SK-N-SH treated with all-trans-retinoic acid at 6 μM for 48 hours (cell line): ENCODE measurements around the gene TLR9.

Experiments used
- CSDC2 ChIP-seq: fragments of 250-450 bp; sonication (Bioruptor Pico); IDR thresholded peaks from 2 replicates; pipeline ENCODE4 v1.5.0; 2020; ENCODE audit warnings: mild to moderate bottlenecking, moderate library complexity
- ESRRG ChIP-seq: fragments of 250-450 bp; sonication (Bioruptor Pico); IDR thresholded peaks from 2 replicates; pipeline ENCODE4 v1.6.1; 2021; ENCODE audit warnings: mild to moderate bottlenecking
- GLIS3 ChIP-seq: fragments of 250-450 bp; sonication (Bioruptor Pico); IDR thresholded peaks from 2 replicates; pipeline ENCODE4 v1.5.0; 2020; ENCODE audit warnings: mild to moderate bottlenecking, moderate library complexity
- ISL1 ChIP-seq: fragments of 250-450 bp; sonication (Bioruptor Pico); IDR thresholded peaks from 2 replicates; pipeline ENCODE4 v2.1.2; 2022; ENCODE audit warnings: mild to moderate bottlenecking, moderate library complexity
- OSR1 ChIP-seq: fragments of 250-450 bp; sonication (Bioruptor Pico); IDR thresholded peaks from 2 replicates; pipeline ENCODE4 v1.8.0; 2022; ENCODE audit warnings: moderate library complexity, mild to moderate bottlenecking, inconsistent platforms
- PPARA ChIP-seq: fragments of 250-450 bp; sonication (Bioruptor Pico); IDR thresholded peaks from 2 replicates; pipeline ENCODE4 v1.5.0; 2020; ENCODE audit warnings: mild to moderate bottlenecking, borderline replicate concordance
- TCF4 ChIP-seq: fragments of 250-450 bp; sonication (Bioruptor Pico); IDR thresholded peaks from 2 replicates; pipeline ENCODE4 v1.8.0; 2021; ENCODE audit warnings: mild to moderate bottlenecking, moderate library complexity, borderline replicate concordance
- ZFP3 ChIP-seq: fragments of 250-450 bp; sonication (Bioruptor Pico); IDR thresholded peaks from 2 replicates; pipeline ENCODE4 v1.5.0; 2020; ENCODE audit warnings: mild to moderate bottlenecking, moderate library complexity
- TF ChIP-seq, protein P1 (sequence below): fragments of 250-450 bp; sonication (Bioruptor Pico); IDR thresholded peaks from 2 replicates; pipeline ENCODE4 v1.5.1; 2021; ENCODE audit warnings: mild to moderate bottlenecking, moderate library complexity
- TF ChIP-seq, protein P2 (sequence below): fragments of 250-450 bp; sonication (Bioruptor Pico); IDR thresholded peaks from 2 replicates; pipeline ENCODE4 v1.8.0; 2020; ENCODE audit warnings: mild to moderate bottlenecking, moderate library complexity, borderline replicate concordance
- TF ChIP-seq, protein P3 (sequence below): fragments of 250-450 bp; sonication (Bioruptor Pico); IDR thresholded peaks from 2 replicates; pipeline ENCODE4 v1.5.0; 2020; ENCODE audit warnings: mild to moderate bottlenecking, moderate library complexity

DNA sequence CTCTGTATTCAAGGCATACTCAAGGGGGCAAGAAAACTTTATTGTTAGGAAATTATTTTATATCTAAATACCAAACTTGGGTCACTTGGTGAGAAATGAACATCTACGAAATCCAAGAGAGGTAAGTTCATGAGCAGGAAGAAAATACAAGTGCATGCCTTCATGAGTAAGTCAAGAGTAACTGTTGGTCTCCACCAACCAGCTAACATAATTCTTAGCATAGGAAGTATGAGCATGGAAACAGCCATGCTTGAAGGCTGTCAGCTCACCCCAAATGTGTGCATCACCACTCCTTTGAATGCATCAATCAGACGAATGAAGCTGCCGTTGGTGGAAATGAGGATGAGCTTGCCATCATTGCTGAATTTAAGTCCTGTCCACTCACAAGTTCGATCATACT, 34.0 kb upstream of the TLR9 start:
- TF ChIP-seq, protein P1, sequence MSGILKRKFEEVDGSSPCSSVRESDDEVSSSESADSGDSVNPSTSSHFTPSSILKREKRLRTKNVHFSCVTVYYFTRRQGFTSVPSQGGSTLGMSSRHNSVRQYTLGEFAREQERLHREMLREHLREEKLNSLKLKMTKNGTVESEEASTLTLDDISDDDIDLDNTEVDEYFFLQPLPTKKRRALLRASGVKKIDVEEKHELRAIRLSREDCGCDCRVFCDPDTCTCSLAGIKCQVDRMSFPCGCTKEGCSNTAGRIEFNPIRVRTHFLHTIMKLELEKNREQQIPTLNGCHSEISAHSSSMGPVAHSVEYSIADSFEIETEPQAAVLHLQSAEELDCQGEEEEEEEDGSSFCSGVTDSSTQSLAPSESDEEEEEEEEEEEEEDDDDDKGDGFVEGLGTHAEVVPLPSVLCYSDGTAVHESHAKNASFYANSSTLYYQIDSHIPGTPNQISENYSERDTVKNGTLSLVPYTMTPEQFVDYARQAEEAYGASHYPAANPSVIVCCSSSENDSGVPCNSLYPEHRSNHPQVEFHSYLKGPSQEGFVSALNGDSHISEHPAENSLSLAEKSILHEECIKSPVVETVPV (CRISPR knock-in tag): no peak
- TF ChIP-seq GLIS3 (no peak), PPARA (CRISPR knock-in tag) (no peak), ESRRG (no peak), CSDC2 (CRISPR knock-in tag) (no peak), TCF4 (CRISPR knock-in tag) (no peak), ZFP3 (CRISPR knock-in tag) (no peak), ISL1 (CRISPR knock-in tag) (no peak), OSR1 (no peak)
- TF ChIP-seq, protein P2, sequence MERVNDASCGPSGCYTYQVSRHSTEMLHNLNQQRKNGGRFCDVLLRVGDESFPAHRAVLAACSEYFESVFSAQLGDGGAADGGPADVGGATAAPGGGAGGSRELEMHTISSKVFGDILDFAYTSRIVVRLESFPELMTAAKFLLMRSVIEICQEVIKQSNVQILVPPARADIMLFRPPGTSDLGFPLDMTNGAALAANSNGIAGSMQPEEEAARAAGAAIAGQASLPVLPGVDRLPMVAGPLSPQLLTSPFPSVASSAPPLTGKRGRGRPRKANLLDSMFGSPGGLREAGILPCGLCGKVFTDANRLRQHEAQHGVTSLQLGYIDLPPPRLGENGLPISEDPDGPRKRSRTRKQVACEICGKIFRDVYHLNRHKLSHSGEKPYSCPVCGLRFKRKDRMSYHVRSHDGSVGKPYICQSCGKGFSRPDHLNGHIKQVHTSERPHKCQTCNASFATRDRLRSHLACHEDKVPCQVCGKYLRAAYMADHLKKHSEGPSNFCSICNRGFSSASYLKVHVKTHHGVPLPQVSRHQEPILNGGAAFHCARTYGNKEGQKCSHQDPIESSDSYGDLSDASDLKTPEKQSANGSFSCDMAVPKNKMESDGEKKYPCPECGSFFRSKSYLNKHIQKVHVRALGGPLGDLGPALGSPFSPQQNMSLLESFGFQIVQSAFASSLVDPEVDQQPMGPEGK: no peak
- TF ChIP-seq, protein P3, sequence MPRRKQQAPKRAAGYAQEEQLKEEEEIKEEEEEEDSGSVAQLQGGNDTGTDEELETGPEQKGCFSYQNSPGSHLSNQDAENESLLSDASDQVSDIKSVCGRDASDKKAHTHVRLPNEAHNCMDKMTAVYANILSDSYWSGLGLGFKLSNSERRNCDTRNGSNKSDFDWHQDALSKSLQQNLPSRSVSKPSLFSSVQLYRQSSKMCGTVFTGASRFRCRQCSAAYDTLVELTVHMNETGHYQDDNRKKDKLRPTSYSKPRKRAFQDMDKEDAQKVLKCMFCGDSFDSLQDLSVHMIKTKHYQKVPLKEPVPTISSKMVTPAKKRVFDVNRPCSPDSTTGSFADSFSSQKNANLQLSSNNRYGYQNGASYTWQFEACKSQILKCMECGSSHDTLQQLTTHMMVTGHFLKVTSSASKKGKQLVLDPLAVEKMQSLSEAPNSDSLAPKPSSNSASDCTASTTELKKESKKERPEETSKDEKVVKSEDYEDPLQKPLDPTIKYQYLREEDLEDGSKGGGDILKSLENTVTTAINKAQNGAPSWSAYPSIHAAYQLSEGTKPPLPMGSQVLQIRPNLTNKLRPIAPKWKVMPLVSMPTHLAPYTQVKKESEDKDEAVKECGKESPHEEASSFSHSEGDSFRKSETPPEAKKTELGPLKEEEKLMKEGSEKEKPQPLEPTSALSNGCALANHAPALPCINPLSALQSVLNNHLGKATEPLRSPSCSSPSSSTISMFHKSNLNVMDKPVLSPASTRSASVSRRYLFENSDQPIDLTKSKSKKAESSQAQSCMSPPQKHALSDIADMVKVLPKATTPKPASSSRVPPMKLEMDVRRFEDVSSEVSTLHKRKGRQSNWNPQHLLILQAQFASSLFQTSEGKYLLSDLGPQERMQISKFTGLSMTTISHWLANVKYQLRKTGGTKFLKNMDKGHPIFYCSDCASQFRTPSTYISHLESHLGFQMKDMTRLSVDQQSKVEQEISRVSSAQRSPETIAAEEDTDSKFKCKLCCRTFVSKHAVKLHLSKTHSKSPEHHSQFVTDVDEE: no peak
